ENCODE measurements around the gene ATP10A.

DNA sequence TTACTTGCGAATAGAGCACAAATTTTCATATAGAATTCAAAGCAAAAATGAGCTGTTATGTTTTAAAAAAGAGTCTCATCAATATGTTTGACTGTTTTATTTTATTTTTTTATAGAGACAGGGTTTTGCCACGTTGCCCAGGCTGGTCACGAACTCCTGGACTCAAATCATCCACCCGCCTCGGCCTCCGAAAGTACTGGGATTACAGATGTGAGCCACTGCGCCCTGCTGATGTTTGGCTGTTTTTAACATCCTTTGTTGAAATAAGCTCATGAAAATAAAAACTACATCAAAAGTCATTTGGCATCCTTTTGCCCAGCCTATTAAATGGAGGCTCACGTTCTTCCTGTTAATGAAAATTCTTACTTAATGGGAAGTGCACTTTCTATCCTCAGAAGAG is 154.7 kb downstream of the ATP10A start:
- TF ChIP-seq NFIC (IDR thresholded peaks at IDR 0.05; ENCODE audit: borderline replicate concordance) (no peak), CTCF (IDR thresholded peaks at IDR 0.05) (no peak), EZH2phosphoT487 (IDR thresholded peaks at IDR 0.05; ENCODE audit: borderline replicate concordance, low read depth) (no peak), MXI1 (IDR thresholded peaks at IDR 0.05; ENCODE audit: low read depth, low read length) (no peak), MEF2A (IDR thresholded peaks at IDR 0.05; ENCODE audit: borderline replicate concordance, low read depth) (no peak)
